Neural progenitor cell (in vitro differentiated cells): ENCODE results near the gene POTEG. TPM values are rescaled to one million over a fixed set of nuclear protein-coding genes. Genes with fewer than 3 reads are reported as not detected.
"Not testable (repeated sequence)": the region's sequence is repeated elsewhere in the genome, so short reads cannot be mapped to it uniquely, and the experiment has no call there.

Experiments
- DNase-seq: peaks from one replicate; pipeline ENCODE4 v3.0.0-alpha.2; 2016; ENCODE audit warnings: low spot score
- H2AFZ ChIP-seq: fragments of 200-600 bp; sonication (generic); replicated peaks from 2 replicates; pipeline ENCODE4 v1.6.1; 2016; ENCODE audit warnings: antibody characterized with exemption
- H3F3A ChIP-seq: fragments of 200-600 bp; sonication (generic); 2 replicates; pipeline ENCODE4 v1.6.1; 2016; ENCODE audit warnings: antibody characterized with exemption, low read depth
- H3K27ac ChIP-seq: fragments of 200-600 bp; sonication (generic); 2 replicates; pipeline ENCODE4 v1.5.1; 2016; ENCODE audit warnings: mild to moderate bottlenecking
- H3K27me3 ChIP-seq: fragments of 200-600 bp; sonication (generic); 2 replicates; pipeline ENCODE4 v1.6.1; 2016; ENCODE audit warnings: mild to moderate bottlenecking, moderate library complexity
- H3K36me3 ChIP-seq: fragments of 200-600 bp; sonication (generic); 2 replicates; pipeline ENCODE4 v1.5.1; 2016
- H3K4me1 ChIP-seq: fragments of 200-600 bp; sonication (generic); 2 replicates; pipeline ENCODE4 v1.6.1; 2016; ENCODE audit warnings: mixed run types
- H3K4me2 ChIP-seq: fragments of 200-600 bp; sonication (generic); 2 replicates; pipeline ENCODE4 v1.6.1; 2016
- H3K4me3 ChIP-seq: fragments of 200-600 bp; sonication (generic); 2 replicates; pipeline ENCODE4 v1.5.1; 2016
- H3K79me2 ChIP-seq: fragments of 200-600 bp; sonication (generic); 2 replicates; pipeline ENCODE4 v1.6.1; 2016; ENCODE audit warnings: low read depth
- H3K9ac ChIP-seq: fragments of 200-600 bp; sonication (generic); 2 replicates; pipeline ENCODE4 v1.6.1; 2016
- H3K9me3 ChIP-seq: fragments of 200-600 bp; sonication (generic); 2 replicates; pipeline ENCODE4 v1.5.1; 2016; ENCODE audit warnings: low read depth
- H4K20me1 ChIP-seq: fragments of 200-600 bp; sonication (generic); 2 replicates; pipeline ENCODE4 v1.6.1; 2016; ENCODE audit warnings: low read depth
- H3K27ac Mint-ChIP-seq: 3 replicates; pipeline ENCODE4 v1.8.0; 2021; ENCODE audit warnings: mixed read lengths
- H3K27me3 Mint-ChIP-seq: 2 replicates; pipeline ENCODE4 v1.8.0; 2022; ENCODE audit warnings: low read depth, mild to moderate bottlenecking, inconsistent platforms, moderate library complexity, mixed read lengths; ENCODE audit not compliant: insufficient read depth
- H3K36me3 Mint-ChIP-seq: 3 replicates; pipeline ENCODE4 v1.8.0; 2021; ENCODE audit warnings: mixed read lengths
- H3K4me1 Mint-ChIP-seq: 3 replicates; pipeline ENCODE4 v1.8.0; 2021; ENCODE audit warnings: mixed read lengths
- H3K4me3 Mint-ChIP-seq: 3 replicates; pipeline ENCODE4 v1.8.0; 2021; ENCODE audit warnings: mild to moderate bottlenecking, moderate library complexity, mixed read lengths
- H3K9me3 Mint-ChIP-seq: 3 replicates; pipeline ENCODE4 v1.8.0; 2020; ENCODE audit warnings: mixed read lengths
- total RNA-seq: library from RNA; depleted of rRNA; stranded (reverse); fragments of >200 nt; gene quantifications from 2 replicates; pipeline ENCODE4 v1.2.3, GENCODE V29; 2015; ENCODE audit warnings: low replicate concordance

POTEG gene
- total RNA-seq, 1 donor from 2014 or later: not detected

- DNase-seq, H3K27ac Mint-ChIP-seq, H3K27me3 Mint-ChIP-seq, H4K20me1 ChIP-seq, H3K4me2 ChIP-seq, H3F3A ChIP-seq, H3K4me3 Mint-ChIP-seq, H3K9me3 Mint-ChIP-seq, H3K4me1 Mint-ChIP-seq, H3K27ac ChIP-seq, H3K4me3 ChIP-seq, H3K4me1 ChIP-seq, H3K79me2 ChIP-seq, H3K36me3 Mint-ChIP-seq, H3K27me3 ChIP-seq, H3K36me3 ChIP-seq, H3K9ac ChIP-seq, H2AFZ ChIP-seq, H3K9me3 ChIP-seq: not testable (repeated sequence)
Measured at GRCh38 chr14:19388741-19389140, 45.4 kb downstream of the POTEG start.

- H3K4me3 ChIP-seq, H3K4me1 ChIP-seq, H3K27ac ChIP-seq, H3K9me3 Mint-ChIP-seq, H3K36me3 ChIP-seq, H3K4me2 ChIP-seq, H3F3A ChIP-seq, H3K9ac ChIP-seq, H2AFZ ChIP-seq, H4K20me1 ChIP-seq, H3K4me3 Mint-ChIP-seq, H3K9me3 ChIP-seq, H3K4me1 Mint-ChIP-seq, DNase-seq, H3K27me3 Mint-ChIP-seq, H3K27me3 ChIP-seq, H3K79me2 ChIP-seq, H3K27ac Mint-ChIP-seq, H3K36me3 Mint-ChIP-seq: not testable (repeated sequence)
Measured at GRCh38 chr14:19386996-19387395, 47.1 kb downstream of the POTEG start.

GRCh38 chr14:19386309-19386708, 47.8 kb downstream of the POTEG start:
- DNase-seq, H3K9me3 Mint-ChIP-seq, H3K79me2 ChIP-seq, H3K4me3 Mint-ChIP-seq, H3K27me3 Mint-ChIP-seq, H3K27ac ChIP-seq, H3K9me3 ChIP-seq, H3K36me3 Mint-ChIP-seq, H3F3A ChIP-seq, H3K27ac Mint-ChIP-seq, H3K9ac ChIP-seq, H3K36me3 ChIP-seq, H4K20me1 ChIP-seq, H3K4me3 ChIP-seq, H2AFZ ChIP-seq, H3K27me3 ChIP-seq, H3K4me1 Mint-ChIP-seq, H3K4me2 ChIP-seq, H3K4me1 ChIP-seq: not testable (repeated sequence)

GRCh38 chr14:19384088-19384781, 49.9 kb downstream of the POTEG start:
- not testable (repeated sequence) for H3F3A ChIP-seq, H3K27me3 ChIP-seq, H3K36me3 ChIP-seq, H4K20me1 ChIP-seq, H3K4me2 ChIP-seq, H3K4me3 ChIP-seq, DNase-seq, H3K9me3 Mint-ChIP-seq, H3K4me3 Mint-ChIP-seq, H3K9ac ChIP-seq, H3K79me2 ChIP-seq, H3K27me3 Mint-ChIP-seq, H3K36me3 Mint-ChIP-seq, H3K4me1 Mint-ChIP-seq, H3K27ac Mint-ChIP-seq, H3K4me1 ChIP-seq, H3K27ac ChIP-seq, H2AFZ ChIP-seq
- H3K9me3 ChIP-seq: peaks cover 17% of the 10 kb centered on the region

DNA sequence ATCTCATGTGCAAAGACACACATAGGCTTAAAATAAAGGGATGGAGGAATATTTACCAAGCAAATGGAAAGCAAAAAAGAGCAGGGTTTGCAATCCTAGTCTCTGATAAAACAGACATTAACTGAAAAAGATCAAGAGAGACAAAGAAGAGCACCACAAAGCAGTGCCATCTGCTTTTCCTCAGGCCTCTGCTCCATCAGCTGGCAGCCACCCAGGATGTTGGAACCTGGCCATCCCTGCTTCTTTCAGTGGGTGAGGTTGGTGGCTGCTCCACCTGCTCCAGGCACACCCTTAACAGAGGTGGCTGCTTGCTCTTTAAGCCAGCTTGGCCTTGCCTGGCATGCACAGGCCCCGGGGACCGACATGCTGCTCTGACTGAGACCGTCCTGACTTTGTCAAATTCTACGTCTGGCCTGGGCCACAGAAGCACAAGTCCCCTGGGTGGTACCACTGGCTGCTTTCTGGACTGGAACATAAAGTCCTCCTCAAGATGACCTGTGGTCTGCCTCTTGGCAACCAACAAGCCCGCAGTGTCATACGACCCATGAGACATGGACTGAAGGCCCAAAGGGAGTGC, 51.0 kb downstream of the POTEG start:
- H3K4me3 Mint-ChIP-seq, H3F3A ChIP-seq, H4K20me1 ChIP-seq, H3K9me3 Mint-ChIP-seq, H3K4me1 ChIP-seq, H3K36me3 ChIP-seq, H3K36me3 Mint-ChIP-seq, H3K9ac ChIP-seq, H3K27me3 Mint-ChIP-seq, H3K27me3 ChIP-seq, H3K4me1 Mint-ChIP-seq, H2AFZ ChIP-seq, H3K27ac ChIP-seq, H3K27ac Mint-ChIP-seq, H3K4me2 ChIP-seq, H3K4me3 ChIP-seq, H3K79me2 ChIP-seq, DNase-seq: not testable (repeated sequence)
- peaks cover 17% of the 10 kb centered on the region for H3K9me3 ChIP-seq

DNA sequence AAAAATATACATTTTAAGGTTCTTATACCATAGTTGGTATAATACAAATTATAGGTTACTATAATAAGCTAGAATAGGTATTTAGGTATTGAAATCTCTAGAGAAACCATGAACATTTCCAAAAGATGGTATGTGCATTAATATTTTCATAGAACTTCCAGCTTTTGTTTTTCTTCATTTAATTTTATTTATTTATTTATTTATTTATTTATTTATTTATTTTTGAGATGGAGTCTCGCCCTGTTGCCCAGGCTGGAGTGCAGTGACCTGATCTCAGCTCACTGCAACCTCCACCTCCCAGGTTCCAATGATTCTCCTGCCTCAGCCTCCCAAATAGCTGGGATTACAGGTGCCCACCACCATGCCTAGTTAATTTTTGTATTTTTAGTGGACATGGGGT, 54.0 kb downstream of the POTEG start:
- H3K27ac ChIP-seq, H4K20me1 ChIP-seq, H3K79me2 ChIP-seq, H2AFZ ChIP-seq, H3K4me3 ChIP-seq, H3K36me3 Mint-ChIP-seq, H3K36me3 ChIP-seq, H3K27me3 ChIP-seq, DNase-seq, H3K4me3 Mint-ChIP-seq, H3K4me2 ChIP-seq, H3F3A ChIP-seq, H3K4me1 ChIP-seq, H3K27me3 Mint-ChIP-seq, H3K9ac ChIP-seq, H3K4me1 Mint-ChIP-seq, H3K27ac Mint-ChIP-seq: not testable (repeated sequence)
- peaks cover 12% of the 10 kb centered on the region for H3K9me3 Mint-ChIP-seq
- peaks cover 17% of the 10 kb centered on the region for H3K9me3 ChIP-seq

DNA sequence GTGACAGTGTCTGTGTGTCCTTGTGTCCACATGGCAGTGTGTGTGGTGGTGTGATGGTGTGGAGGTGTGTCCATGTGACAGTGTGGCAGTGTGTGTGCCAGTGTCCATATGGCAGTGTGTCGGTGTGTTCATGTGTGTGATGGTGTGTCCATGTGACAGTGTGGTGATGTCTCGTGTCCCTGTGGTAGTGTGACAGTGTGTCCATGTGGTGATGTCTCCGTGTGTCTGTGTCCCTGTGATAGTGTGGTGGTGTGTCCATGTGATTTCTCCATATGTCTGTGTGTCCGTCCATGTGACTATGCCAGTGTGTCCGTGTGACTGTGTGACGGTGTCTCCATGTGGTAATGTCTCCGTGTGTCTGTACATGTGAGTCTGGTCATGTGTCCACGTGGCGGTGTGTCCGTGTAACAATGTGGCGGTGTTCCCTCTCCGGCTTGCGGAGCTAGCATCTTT, 59.7 kb downstream of the POTEG start:
- not testable (repeated sequence) for H3K4me2 ChIP-seq, H2AFZ ChIP-seq, H3K36me3 ChIP-seq, H3K9ac ChIP-seq, H3K27me3 Mint-ChIP-seq, H3K27me3 ChIP-seq, H3F3A ChIP-seq, H3K9me3 Mint-ChIP-seq, H3K4me1 Mint-ChIP-seq, H3K79me2 ChIP-seq, H3K4me3 Mint-ChIP-seq, H3K27ac Mint-ChIP-seq, H3K4me1 ChIP-seq, H3K27ac ChIP-seq, H3K36me3 Mint-ChIP-seq, H4K20me1 ChIP-seq, H3K4me3 ChIP-seq, DNase-seq, H3K9me3 ChIP-seq

DNA sequence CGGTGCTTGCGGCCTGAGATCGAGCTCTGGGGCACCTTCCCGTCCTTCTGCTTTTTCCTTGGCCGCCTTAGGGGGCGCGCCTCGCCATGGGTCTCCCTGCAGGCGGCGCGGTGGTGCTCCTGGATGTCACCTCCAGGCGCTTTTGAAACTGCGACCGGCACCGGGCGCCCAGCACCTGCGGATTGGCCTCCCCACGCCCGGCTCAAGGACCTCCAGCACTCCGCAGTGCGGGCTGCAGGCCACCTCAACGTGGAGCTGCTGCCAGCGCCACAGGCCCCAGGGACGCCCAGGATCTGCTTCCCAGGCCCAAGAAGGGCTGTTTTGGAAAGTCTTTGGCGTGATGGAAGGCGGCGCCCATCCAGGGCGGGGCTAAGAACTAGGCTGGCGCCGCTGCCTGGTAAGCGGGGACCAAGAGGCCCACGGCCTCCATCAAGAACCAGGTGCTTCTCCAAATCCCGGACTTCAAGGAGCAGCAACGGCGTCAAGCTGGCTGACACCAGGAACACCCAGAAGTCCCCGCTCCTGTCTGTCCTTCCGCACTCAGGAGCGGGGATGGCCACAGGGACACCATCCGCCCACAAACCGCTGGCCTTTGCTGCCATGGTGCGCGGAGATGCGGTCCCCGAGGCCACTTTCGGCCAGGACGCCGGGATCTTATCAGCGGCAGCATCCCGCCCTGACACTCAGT, 61.2 kb downstream of the POTEG start:
- not testable (repeated sequence) for H3K4me1 Mint-ChIP-seq, H3K27ac Mint-ChIP-seq

More for the DNA sequence above, 61.2 kb downstream of the POTEG start:
- not testable (repeated sequence) for H3K4me3 ChIP-seq, H3K4me2 ChIP-seq, H3K36me3 Mint-ChIP-seq, H3K4me1 ChIP-seq, H2AFZ ChIP-seq, H3K79me2 ChIP-seq, H3K4me3 Mint-ChIP-seq, H3K27me3 ChIP-seq, H3K9ac ChIP-seq, H3K36me3 ChIP-seq, H3F3A ChIP-seq, H3K9me3 Mint-ChIP-seq, H3K9me3 ChIP-seq, H3K27me3 Mint-ChIP-seq, H4K20me1 ChIP-seq, DNase-seq, H3K27ac ChIP-seq
